Brain microvascular endothelial cell (primary cell): ENCODE results near the gene MSH2.
A peak's percentile ranks its signal among the peaks of the same experiment; 100 is the strongest.
"Not testable (repeated sequence)": the region's sequence is repeated elsewhere in the genome, so short reads cannot be mapped to it uniquely, and the experiment has no call there.

Source experiments
- DNase-seq: peaks from one replicate; pipeline ENCODE4 v3.0.0-alpha.2; 2020
- H3K27ac ChIP-seq: fragments of 250-450 bp; sonication (Bioruptor Pico); 2 replicates; pipeline ENCODE4 v1.5.1; 2020; ENCODE audit warnings: mild to moderate bottlenecking, moderate library complexity
- H3K27me3 ChIP-seq: fragments of 250-450 bp; sonication (Bioruptor Pico); replicated peaks from 2 replicates; pipeline ENCODE4 v1.5.1; 2020; ENCODE audit warnings: mild to moderate bottlenecking
- H3K36me3 ChIP-seq: fragments of 250-450 bp; sonication (Bioruptor Pico); replicated peaks from 2 replicates; pipeline ENCODE4 v1.5.1; 2020; ENCODE audit warnings: mild to moderate bottlenecking
- H3K4me3 ChIP-seq: 2 replicates; pipeline ENCODE4 v1.5.1; 2011; ENCODE audit warnings: low read depth, mild to moderate bottlenecking, control low read depth, low read length, moderate library complexity
- in situ Hi-C: cut with HindIII; loops from 2 replicates; pipeline ENCODE4 v1.10.0; 2017; ENCODE audit warnings: low sequenced_read_pairs, low pct_ligation_motif_present
- TF ChIP-seq, protein P1 (sequence below): IDR thresholded peaks from 2 replicates; pipeline ENCODE4 v1.5.1; 2011; ENCODE audit warnings: low read depth, mild to moderate bottlenecking, moderate library complexity, low read length, control low read depth, inconsistent platforms; ENCODE audit errors: missing control alignments

The MSH2 gene

DNA sequence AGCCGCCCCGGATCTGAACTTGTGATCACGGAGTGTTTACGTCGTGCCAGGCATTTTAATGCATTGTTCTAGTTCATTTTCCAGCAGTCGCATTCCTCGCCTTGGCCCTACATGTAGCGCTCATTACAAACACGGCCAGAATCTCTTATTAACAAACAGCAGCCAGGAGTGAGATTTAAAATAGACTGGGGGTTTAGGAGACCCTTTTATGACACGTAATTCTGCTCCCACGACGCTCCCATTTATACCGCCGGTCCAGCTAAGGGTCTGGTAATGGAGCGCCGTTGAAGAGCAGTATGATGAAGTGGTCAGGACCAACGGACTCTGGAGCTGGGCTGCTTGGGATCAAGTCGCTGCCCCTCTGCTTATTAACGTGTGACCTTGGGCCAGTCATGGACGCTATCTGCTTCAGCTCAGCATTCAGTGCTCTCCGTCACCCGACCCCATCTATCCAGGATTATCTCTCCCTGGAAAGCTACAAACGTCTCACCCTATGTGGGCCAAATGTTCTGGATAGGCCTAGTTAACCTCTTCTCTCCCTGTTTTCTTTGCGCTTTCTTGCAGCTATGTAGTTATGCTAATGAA is 745 bp downstream of the MSH2 start:
- in situ Hi-C loops = no loop called here
- TF ChIP-seq, protein P1, sequence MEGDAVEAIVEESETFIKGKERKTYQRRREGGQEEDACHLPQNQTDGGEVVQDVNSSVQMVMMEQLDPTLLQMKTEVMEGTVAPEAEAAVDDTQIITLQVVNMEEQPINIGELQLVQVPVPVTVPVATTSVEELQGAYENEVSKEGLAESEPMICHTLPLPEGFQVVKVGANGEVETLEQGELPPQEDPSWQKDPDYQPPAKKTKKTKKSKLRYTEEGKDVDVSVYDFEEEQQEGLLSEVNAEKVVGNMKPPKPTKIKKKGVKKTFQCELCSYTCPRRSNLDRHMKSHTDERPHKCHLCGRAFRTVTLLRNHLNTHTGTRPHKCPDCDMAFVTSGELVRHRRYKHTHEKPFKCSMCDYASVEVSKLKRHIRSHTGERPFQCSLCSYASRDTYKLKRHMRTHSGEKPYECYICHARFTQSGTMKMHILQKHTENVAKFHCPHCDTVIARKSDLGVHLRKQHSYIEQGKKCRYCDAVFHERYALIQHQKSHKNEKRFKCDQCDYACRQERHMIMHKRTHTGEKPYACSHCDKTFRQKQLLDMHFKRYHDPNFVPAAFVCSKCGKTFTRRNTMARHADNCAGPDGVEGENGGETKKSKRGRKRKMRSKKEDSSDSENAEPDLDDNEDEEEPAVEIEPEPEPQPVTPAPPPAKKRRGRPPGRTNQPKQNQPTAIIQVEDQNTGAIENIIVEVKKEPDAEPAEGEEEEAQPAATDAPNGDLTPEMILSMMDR = no peak
- Histone ChIP-seq H3K27ac (peak overlapping the region; percentile 34), H3K36me3 (no peaks in the 10 kb centered on the region), H3K27me3 (no peaks in the 10 kb centered on the region), H3K4me3 (peak overlapping the region; percentile 88)
- peak; percentile 7 for DNase-seq

DNA sequence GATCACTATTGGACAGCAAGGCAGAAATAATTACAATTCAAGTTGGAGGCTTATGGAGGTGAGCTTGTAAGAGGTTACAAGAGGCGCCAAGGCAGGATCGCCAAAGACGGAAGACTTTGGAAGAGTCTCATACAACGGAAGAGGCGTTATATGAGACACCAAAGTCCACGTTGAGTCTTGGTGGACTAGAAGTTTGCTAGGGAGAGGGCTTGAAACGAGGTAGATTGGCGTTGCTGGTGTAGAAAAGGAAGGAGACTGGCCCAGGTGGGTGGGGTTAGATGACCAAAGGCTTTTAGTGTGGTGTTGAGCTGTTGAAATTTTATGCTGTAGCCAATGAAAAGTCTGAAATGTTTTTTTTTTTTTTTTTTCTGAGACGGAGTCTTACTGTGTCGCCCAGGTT is 1.4 kb downstream of the MSH2 start:
- no peak for DNase-seq
- in situ Hi-C loops = no loop called here
- TF ChIP-seq, protein P1 = no peak
- no peaks in the 10 kb centered on the region for H3K36me3 ChIP-seq
- H3K4me3 ChIP-seq = no peak overlapping the region
- no peak overlapping the region for H3K27ac ChIP-seq
- H3K27me3 ChIP-seq = no peaks in the 10 kb centered on the region

DNA sequence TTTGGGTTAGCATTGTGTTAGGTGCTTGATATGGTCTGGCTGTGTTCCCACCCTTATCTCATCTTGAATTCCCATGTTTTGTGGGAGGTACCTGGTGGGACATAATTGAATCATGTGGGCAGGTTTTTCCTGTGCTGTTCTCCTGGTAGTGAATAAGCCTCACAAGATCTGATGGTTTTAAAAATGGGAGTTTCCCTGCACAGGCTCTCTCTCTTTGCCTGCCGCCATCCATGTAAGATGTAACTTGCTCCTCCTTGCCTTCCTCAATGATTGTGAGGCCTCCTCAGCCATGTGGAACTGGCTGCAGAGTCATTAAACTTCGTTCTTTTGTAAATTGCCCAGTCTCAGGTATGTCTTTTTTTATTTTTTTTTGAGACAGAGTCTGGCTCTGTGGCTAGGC is 2.8 kb downstream of the MSH2 start:
- in situ Hi-C loops = no loop called here
- Histone ChIP-seq H3K27me3 (no peaks in the 10 kb centered on the region), H3K36me3 (peaks cover 2% of the 10 kb centered on the region), H3K4me3 (no peak overlapping the region), H3K27ac (no peak overlapping the region)
- DNase-seq = no peak
- TF ChIP-seq, protein P1 = no peak

DNA sequence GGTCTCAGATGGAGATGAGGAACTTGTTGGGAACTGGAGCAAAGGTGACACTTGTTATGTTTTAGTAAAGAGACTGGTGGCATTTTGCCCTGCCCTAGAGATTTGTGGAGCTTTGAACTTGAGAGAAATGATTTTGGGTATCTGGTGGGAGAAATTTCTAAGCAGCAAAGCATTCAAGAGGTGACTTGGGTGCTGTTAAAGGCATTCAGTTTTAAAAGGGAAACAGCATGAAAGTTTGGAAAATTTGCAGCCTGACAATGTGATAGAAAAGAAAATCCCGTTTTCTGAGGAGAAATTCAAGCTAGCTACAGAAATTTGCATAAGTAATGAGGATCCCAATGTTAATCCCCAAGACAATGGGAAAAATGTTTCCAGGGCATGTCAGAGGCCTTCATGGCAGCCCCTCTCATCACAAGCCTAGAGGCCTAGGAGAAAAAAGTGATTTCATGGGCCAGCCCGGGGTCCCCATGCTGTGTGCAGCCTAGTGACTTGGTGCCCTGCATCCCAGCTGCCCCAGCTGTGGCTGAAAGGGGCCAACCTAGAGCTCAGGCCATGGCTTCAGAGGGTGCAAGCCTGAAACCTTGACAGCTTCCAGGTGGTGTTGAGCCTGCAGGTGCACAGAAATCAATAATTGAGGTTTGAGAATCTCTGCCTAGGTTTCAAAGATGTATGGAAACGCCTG is 3.8 kb downstream of the MSH2 start:
- DNase-seq = not testable (repeated sequence)

DNA sequence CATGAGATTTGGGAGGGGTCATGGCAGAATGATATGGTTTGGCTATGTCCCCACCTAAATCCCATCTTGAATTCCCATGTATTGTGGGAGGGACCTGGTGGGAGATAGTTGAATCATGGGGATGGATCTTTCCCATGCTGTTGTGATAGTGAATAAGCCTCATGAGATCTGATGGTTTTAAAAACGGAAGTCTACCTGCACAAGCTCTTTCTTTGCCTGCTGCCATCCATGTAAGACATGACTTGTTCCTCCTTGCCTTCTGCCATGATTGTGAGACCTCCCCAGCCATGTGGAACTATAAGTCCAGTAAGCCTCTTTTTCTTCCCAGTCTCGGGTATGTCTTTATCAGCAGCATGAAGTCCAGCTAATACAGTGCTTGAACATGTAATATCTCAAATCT is 5.0 kb downstream of the MSH2 start:
- DNase-seq, in situ Hi-C loops, H3K27ac ChIP-seq, H3K36me3 ChIP-seq, H3K27me3 ChIP-seq, H3K4me3 ChIP-seq: not testable (repeated sequence)

More for the DNA sequence above, 3.8 kb downstream of the MSH2 start:
- H3K27me3 ChIP-seq, H3K36me3 ChIP-seq, in situ Hi-C loops, H3K27ac ChIP-seq, H3K4me3 ChIP-seq: not testable (repeated sequence)

DNA sequence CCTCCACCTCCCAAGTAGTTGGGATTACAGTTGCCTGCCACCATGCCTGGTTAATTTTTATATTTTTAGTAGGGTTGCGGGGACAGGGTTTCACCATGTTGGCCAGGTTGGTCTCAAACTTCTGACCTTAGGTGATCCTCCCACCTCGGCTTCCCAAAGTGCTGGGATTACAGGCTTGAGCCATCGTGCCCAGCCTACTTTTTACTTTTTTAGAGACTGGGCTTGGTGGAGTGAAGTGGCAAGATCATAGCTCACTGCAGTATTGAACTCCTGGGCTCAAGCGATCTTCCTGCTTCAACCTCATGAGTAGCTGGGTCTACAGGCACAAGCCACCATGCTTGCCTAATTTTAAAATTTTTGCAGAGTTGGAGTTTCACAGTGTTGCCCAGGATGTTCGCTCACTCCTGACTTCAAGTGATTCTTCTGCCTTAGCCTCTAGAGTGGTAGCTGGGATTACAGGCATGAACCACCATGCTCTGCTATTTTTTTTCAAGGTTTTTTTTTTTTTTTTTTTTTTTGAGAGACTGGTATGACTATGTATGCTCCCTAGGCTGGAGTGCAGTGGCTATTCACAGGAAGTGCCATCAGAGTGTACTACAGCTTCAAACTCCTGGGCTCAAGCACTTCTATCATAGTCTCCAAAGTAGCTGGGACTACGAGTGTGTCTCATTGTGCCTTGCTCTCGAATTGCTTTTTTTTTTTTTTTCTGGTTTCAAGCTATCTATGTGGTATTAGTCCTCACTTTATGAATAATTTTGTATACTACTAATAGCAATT is 11.9 kb downstream of the MSH2 start:
- TF ChIP-seq, protein P1 = no peak
- in situ Hi-C loops = no loop called here
- Histone ChIP-seq H3K4me3 (no peak overlapping the region), H3K27me3 (no peaks in the 10 kb centered on the region), H3K27ac (no peak overlapping the region), H3K36me3 (peaks cover 2% of the 10 kb centered on the region)
- no peak for DNase-seq
